Adipose tissue (tissue), 3 donors: Measurements from ENCODE around the gene C10orf88. TPM values are rescaled to one million over a fixed set of nuclear protein-coding genes. Genes with fewer than 3 reads are reported as not detected.

Experiments used
- H3K27ac ChIP-seq: one replicate; pipeline ENCODE4 v1.5.1; 2013; ENCODE audit warnings: low read depth, low read length
- WGBS, 3 donors: extraction: QIAGEN DNeasy Blood & Tissue Kit; methylation state at CpG; one replicate each; pipeline ENCODE4 v1.1.7; 2013; 5-methylcytosine and 5-hydroxymethylcytosine counted together
- polyA plus RNA-seq, 3 donors: library from polyadenylated mRNA; stranded (reverse); fragments of 200-250 nt; gene quantifications; one replicate each; pipeline ENCODE4 v1.2.3, GENCODE V29; 2013
- donor health status: healthy with polysubstance abuse.
- donor health status: Bipolar disorder and iron deficiency.
- donor health status: healthy.

The C10orf88 gene
- polyA plus RNA-seq = 1 to 10 TPM; 2.4 to 5.6 (median 3.0) TPM

GRCh38 chr10:122953902-122954730 lies at the start of gene C10orf88:
TSS of gene C10orf88 (minus strand) at chr10:122954227. CDS start at chr10:122954178, 49 bp downstream.
- WGBS, 3 donors = 4 to 6% (median 5%) methylated on average over 70 to 77 of the region's 77 CpGs
- no peak within 1 kb of the TSS for H3K27ac ChIP-seq

DNA sequence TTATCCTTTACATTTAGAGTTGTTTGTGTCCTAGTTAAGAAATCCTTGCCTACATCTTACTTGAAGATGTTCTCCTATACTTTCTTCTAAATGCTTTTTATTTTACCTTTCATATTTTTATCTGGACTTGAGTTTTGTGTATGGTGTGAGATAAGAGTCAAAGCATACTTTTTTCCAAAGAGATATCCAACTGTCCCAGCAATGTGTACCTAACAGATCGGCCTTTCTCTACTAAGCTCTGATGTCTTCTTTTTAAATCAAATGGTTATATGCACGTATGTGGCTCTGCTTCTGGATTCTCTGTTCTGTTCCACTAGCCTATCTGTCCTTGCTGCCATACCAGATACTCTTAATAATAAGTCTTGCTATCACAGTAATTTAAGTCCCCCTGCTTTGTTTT lies 47.3 kb upstream of the C10orf88 start:
- 96 to 99% (median 98%) methylated on average over 2 of the region's 2 CpGs for WGBS, 3 donors
- H3K27ac ChIP-seq = no peak overlapping the region

DNA sequence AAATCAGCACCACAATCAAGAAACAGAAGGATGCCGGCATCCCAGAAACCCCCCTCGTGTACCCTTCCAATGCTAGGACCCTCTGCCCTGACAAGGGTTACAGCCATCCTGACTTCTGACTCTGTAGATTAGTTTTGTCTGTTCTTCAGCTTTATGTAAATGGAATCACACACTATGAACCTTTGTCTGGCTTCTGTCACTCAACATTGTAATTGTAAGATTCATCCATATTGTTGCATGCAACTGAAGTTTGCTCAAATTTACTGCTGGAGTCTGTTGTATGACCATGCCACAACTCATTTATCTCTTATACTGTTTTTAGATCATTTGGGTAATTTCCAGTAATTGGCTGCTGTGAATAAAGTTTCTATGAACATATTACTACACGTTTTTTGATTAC lies 46.1 kb upstream of the C10orf88 start:
- 85 to 89% (median 87%) methylated on average over 3 of the region's 3 CpGs for WGBS, 3 donors
- H3K27ac ChIP-seq = no peak overlapping the region

DNA sequence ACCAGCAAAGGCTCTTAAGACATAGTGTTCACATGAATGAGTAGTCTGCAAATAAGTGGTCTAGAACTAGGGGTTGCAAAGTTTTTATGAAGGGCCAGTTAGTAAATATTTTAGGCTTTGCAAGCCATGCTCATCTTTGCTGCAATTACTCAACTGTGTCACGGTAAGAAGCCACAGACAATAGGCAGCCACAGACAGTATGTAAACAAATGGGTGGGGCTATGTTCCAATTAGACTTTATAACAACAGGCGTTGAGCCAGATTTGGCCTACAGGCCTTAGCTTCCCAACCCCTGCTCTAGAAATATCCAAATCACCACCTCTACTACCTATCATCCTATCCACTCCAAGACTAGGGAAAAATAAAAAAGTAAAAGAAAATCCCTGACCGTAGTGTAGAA lies 45.3 kb upstream of the C10orf88 start:
- WGBS, 3 donors = 63 to 72% (median 70%) methylated on average over 3 of the region's 3 CpGs
- no peak overlapping the region for H3K27ac ChIP-seq

- 87 to 98% (median 95%) methylated on average over 3 of the region's 3 CpGs for WGBS, 3 donors
- H3K27ac ChIP-seq = no peak overlapping the region
Observed at GRCh38 chr10:122998934-122999333, 44.9 kb upstream of the C10orf88 start.

- WGBS, 3 donors = 83 to 86% (median 86%) methylated on average over 6 of the region's 6 CpGs
- H3K27ac ChIP-seq = no peak overlapping the region
Observed at GRCh38 chr10:122998360-122998917, 44.4 kb upstream of the C10orf88 start.

GRCh38 chr10:122997864-122998263 lies 43.8 kb upstream of the C10orf88 start:
- WGBS, 3 donors = 92 to 95% (median 92%) methylated on average over 3 of the region's 3 CpGs
- H3K27ac ChIP-seq = no peak overlapping the region

- no peak overlapping the region for H3K27ac ChIP-seq
- WGBS, 3 donors = 92 to 95% (median 94%) methylated on average over 4 of the region's 4 CpGs
Observed at GRCh38 chr10:122995936-122996335, 41.9 kb upstream of the C10orf88 start.

- 92 to 99% (median 96%) methylated on average over 6 of the region's 6 CpGs for WGBS, 3 donors
- no peak overlapping the region for H3K27ac ChIP-seq
Observed at GRCh38 chr10:122993797-122994336, 39.8 kb upstream of the C10orf88 start.

GRCh38 chr10:122992031-122992585 lies 38.1 kb upstream of the C10orf88 start:
- H3K27ac ChIP-seq = no peak overlapping the region
- WGBS, 3 donors = 76 to 89% (median 81%) methylated on average over 1 of the region's 1 CpG

DNA sequence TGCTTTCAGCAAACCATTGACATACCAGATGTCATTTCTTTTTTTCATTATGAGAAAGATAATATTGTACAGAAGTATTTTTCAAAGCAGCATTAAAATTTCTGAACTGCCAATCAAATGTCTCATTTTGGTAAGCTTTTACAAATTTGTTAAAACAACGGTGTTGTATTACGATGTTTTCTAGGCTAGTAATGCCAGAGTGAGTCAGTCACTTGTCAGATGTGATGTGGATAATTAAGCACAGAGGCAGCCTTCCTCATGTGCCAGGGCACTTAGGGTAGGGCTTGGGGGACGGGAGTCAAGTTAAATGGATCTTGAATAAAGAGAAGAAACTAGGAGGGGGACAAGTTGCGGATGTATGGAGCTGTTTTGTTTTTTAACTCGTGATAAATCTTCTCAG lies 36.3 kb upstream of the C10orf88 start:
- WGBS, 3 donors = 59 to 83% (median 73%) methylated on average over 5 of the region's 5 CpGs
- no peak overlapping the region for H3K27ac ChIP-seq

GRCh38 chr10:122988501-122988900 lies 34.5 kb upstream of the C10orf88 start:
- H3K27ac ChIP-seq = no peak overlapping the region
- WGBS, 3 donors = 79 to 92% (median 83%) methylated on average over 2 of the region's 2 CpGs

GRCh38 chr10:122986335-122986734 lies 32.3 kb upstream of the C10orf88 start:
- WGBS, 3 donors = 87 to 93% (median 93%) methylated on average over 6 of the region's 6 CpGs

GRCh38 chr10:122984708-122985107 lies 30.7 kb upstream of the C10orf88 start:
- no peak overlapping the region for H3K27ac ChIP-seq
- WGBS, 3 donors = 98 to 100% (median 98%) methylated on average over 2 of the region's 2 CpGs

More at GRCh38 chr10:122986335-122986734, 32.3 kb upstream of the C10orf88 start:
- H3K27ac ChIP-seq = no peak overlapping the region

GRCh38 chr10:122983898-122984297 lies 29.9 kb upstream of the C10orf88 start:
- WGBS, 3 donors = 94 to 97% (median 97%) methylated on average over 6 of the region's 6 CpGs
- no peak overlapping the region for H3K27ac ChIP-seq

GRCh38 chr10:122981066-122981464 lies 27.0 kb upstream of the C10orf88 start:
- 11 to 18% (median 15%) methylated on average over 4 of the region's 4 CpGs for WGBS, 3 donors
- H3K27ac ChIP-seq = no peak overlapping the region

- peak within 1 kb of the TSS; percentile 92 for H3K27ac ChIP-seq
- WGBS, 3 donors = 1% methylated on average over 53 to 73 of the region's 73 CpGs
Observed at GRCh38 chr10:122980209-122981065, 26.4 kb upstream of the C10orf88 start, which contains the start of gene PSTK. TSS of gene PSTK (plus strand) at chr10:122980401. CDS start at chr10:122980480, 79 bp downstream.

- H3K27ac ChIP-seq = no peak overlapping the region
- WGBS, 3 donors = 81 to 83% (median 82%) methylated on average over 3 of the region's 3 CpGs
Observed at GRCh38 chr10:122974543-122975064, 20.6 kb upstream of the C10orf88 start.
